HG02852 (cell line): Measurements from ENCODE around the gene MAP3K2.
"Not testable (repeated sequence)": the region's sequence is repeated elsewhere in the genome, so short reads cannot be mapped to it uniquely, and the experiment has no call there.

Source experiments
- ATAC-seq: cut with Tn5 transposase; IDR thresholded peaks from one replicate; pipeline ENCODE4 v1.9.1; 2021; ENCODE audit warnings: mild to moderate bottlenecking, moderate library complexity; ENCODE audit not compliant: unreplicated experiment

The MAP3K2 gene

GRCh38 chr2:127421116-127421800, 33.5 kb upstream of the MAP3K2 start:
- ATAC-seq = no peak

GRCh38 chr2:127420039-127420864, 32.5 kb upstream of the MAP3K2 start:
- no peak for ATAC-seq

- no peak for ATAC-seq
These were observed 31.8 kb upstream of the MAP3K2 start for GRCh38 chr2:127419448-127420038.

GRCh38 chr2:127419112-127419430, 31.3 kb upstream of the MAP3K2 start:
- ATAC-seq = no peak

GRCh38 chr2:127418300-127419111, 30.7 kb upstream of the MAP3K2 start, which contains the start of gene PROC:
Gene PROC, plus strand, starts transcription at chr2:127418427. Its CDS starts 1,516 bp downstream, at chr2:127419943.
- ATAC-seq = no peak

- ATAC-seq = no peak
These were observed 29.6 kb upstream of the MAP3K2 start for GRCh38 chr2:127417406-127417805.

GRCh38 chr2:127416506-127417001, 28.8 kb upstream of the MAP3K2 start:
- ATAC-seq = no peak

GRCh38 chr2:127415593-127416505, 28.1 kb upstream of the MAP3K2 start:
- ATAC-seq = peak; percentile 66

GRCh38 chr2:127414638-127415592, 27.1 kb upstream of the MAP3K2 start:
- ATAC-seq = no peak

- ATAC-seq = no peak
These were observed 26.2 kb upstream of the MAP3K2 start for GRCh38 chr2:127413782-127414637.

GRCh38 chr2:127413200-127413599, 25.4 kb upstream of the MAP3K2 start:
- ATAC-seq = no peak

- ATAC-seq = no peak
These were observed 24.0 kb upstream of the MAP3K2 start for GRCh38 chr2:127411653-127412369.

GRCh38 chr2:127410871-127411652, 23.3 kb upstream of the MAP3K2 start:
- peak; percentile 53 for ATAC-seq

- ATAC-seq = not testable (repeated sequence)
These were observed 21.9 kb upstream of the MAP3K2 start for GRCh38 chr2:127409716-127410115.

GRCh38 chr2:127408807-127409099, 21.0 kb upstream of the MAP3K2 start:
- ATAC-seq = no peak

- ATAC-seq = peak; percentile 55
These were observed 20.4 kb upstream of the MAP3K2 start for GRCh38 chr2:127408004-127408806.
